HG02970 (cell line): ENCODE data around the gene BAAT.
"Not testable (repeated sequence)": the region's sequence is repeated elsewhere in the genome, so short reads cannot be mapped to it uniquely, and the experiment has no call there.

Experiments
- ATAC-seq: cut with Tn5 transposase; IDR thresholded peaks from one replicate; pipeline ENCODE4 v1.9.1; 2021; ENCODE audit warnings: mild to moderate bottlenecking, moderate library complexity, moderate number of reproducible peaks; ENCODE audit not compliant: unreplicated experiment, low FRiP score

BAAT gene

GRCh38 chr9:101384873-101385536 lies at the start of gene BAAT:
BAAT (minus strand) TSS chr9:101385006; CDS start chr9:101371404, 13,602 bp downstream.
- ATAC-seq: not testable (repeated sequence)

- ATAC-seq: no peak
Observed at GRCh38 chr9:101433229-101433628, 48.4 kb upstream of the BAAT start.

GRCh38 chr9:101432740-101433139 lies 47.9 kb upstream of the BAAT start:
- no peak for ATAC-seq

- no peak for ATAC-seq
Observed at GRCh38 chr9:101432171-101432570, 47.4 kb upstream of the BAAT start.

- ATAC-seq: no peak
Observed at GRCh38 chr9:101429736-101430135, 44.9 kb upstream of the BAAT start.

- no peak for ATAC-seq
Observed at GRCh38 chr9:101428909-101429308, 44.1 kb upstream of the BAAT start.

- no peak for ATAC-seq
Observed at GRCh38 chr9:101427957-101428655, 43.3 kb upstream of the BAAT start.

GRCh38 chr9:101427358-101427757 lies 42.6 kb upstream of the BAAT start:
- ATAC-seq: no peak

- ATAC-seq: no peak
Observed at GRCh38 chr9:101421653-101422065, 36.9 kb upstream of the BAAT start.

GRCh38 chr9:101419863-101420262 lies 35.1 kb upstream of the BAAT start:
- ATAC-seq: no peak

- ATAC-seq: no peak
Observed at GRCh38 chr9:101418518-101419430, 34.0 kb upstream of the BAAT start.

GRCh38 chr9:101417977-101418376 lies 33.2 kb upstream of the BAAT start:
- no peak for ATAC-seq

GRCh38 chr9:101417389-101417788 lies 32.6 kb upstream of the BAAT start:
- ATAC-seq: no peak

- no peak for ATAC-seq
Observed at GRCh38 chr9:101415578-101415977, 30.8 kb upstream of the BAAT start.

- ATAC-seq: no peak
Observed at GRCh38 chr9:101414839-101415238, 30.0 kb upstream of the BAAT start.

GRCh38 chr9:101409079-101409477 lies 24.3 kb upstream of the BAAT start:
- ATAC-seq: no peak

GRCh38 chr9:101408374-101409078 lies 23.7 kb upstream of the BAAT start:
- ATAC-seq: no peak

GRCh38 chr9:101403516-101404285 lies 18.9 kb upstream of the BAAT start:
- ATAC-seq: no peak

GRCh38 chr9:101400120-101400519 lies 15.3 kb upstream of the BAAT start:
- no peak for ATAC-seq

GRCh38 chr9:101399643-101399970 lies 14.8 kb upstream of the BAAT start:
- ATAC-seq: no peak
